ENCODE measurements around the gene COL16A1.

DNA sequence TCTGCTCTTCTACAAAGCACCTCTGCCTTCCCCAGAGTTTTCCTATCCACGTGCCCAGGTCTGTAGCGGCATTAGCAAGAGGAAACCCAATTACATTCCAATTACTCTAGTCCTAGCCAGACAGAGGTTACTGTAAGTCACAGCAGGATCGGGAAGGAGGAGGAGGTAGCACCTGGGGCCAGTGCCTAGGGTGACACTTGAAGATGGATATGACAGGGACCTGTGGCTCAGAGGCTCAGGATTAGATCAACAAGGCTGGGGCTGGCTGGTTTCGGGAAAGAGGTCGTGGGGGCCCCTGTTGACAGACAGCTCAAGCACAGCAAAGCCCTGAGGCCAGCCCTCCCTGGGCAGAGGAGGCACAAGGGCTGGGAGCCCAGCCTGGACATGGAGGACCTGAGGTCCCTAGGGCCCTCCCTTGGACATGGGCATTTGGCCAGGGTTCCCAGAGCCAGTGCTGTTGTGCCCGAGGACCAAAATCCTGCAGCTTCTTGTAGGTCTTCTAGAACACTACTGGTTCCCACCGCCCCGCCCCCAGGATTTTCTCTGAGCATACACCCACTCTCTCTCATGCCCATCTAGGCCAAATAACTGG is 89.3 kb downstream of the COL16A1 start:
- TF ChIP-seq POLR2AphosphoS5 (IDR thresholded peaks at IDR 0.05) (no peak), POLR2A (IDR thresholded peaks at IDR 0.05) (no peak), EP300 (IDR thresholded peaks at IDR 0.05) (no peak)
- TF ChIP-seq, protein P1, sequence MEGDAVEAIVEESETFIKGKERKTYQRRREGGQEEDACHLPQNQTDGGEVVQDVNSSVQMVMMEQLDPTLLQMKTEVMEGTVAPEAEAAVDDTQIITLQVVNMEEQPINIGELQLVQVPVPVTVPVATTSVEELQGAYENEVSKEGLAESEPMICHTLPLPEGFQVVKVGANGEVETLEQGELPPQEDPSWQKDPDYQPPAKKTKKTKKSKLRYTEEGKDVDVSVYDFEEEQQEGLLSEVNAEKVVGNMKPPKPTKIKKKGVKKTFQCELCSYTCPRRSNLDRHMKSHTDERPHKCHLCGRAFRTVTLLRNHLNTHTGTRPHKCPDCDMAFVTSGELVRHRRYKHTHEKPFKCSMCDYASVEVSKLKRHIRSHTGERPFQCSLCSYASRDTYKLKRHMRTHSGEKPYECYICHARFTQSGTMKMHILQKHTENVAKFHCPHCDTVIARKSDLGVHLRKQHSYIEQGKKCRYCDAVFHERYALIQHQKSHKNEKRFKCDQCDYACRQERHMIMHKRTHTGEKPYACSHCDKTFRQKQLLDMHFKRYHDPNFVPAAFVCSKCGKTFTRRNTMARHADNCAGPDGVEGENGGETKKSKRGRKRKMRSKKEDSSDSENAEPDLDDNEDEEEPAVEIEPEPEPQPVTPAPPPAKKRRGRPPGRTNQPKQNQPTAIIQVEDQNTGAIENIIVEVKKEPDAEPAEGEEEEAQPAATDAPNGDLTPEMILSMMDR (IDR thresholded peaks at IDR 0.05): no peak

All from sigmoid colon (tissue), 4 donors.